HG02798 (cell line): ENCODE data around the gene GJB3.
"Not testable (repeated sequence)": the region's sequence is repeated elsewhere in the genome, so short reads cannot be mapped to it uniquely, and the experiment has no call there.

Experiments
- ATAC-seq: cut with Tn5 transposase; IDR thresholded peaks from one replicate; pipeline ENCODE4 v1.9.1; 2021; ENCODE audit warnings: mild to moderate bottlenecking; ENCODE audit not compliant: unreplicated experiment, poor library complexity

GJB3 gene

GRCh38 chr1:34759503-34760357 lies 21.3 kb upstream of the GJB3 start, which contains the start of gene GJB4:
Gene GJB4 (plus strand): TSS chr1:34759740. CDS start chr1:34761255, 1,515 bp downstream.
- ATAC-seq = no peak

- no peak for ATAC-seq
Observed at GRCh38 chr1:34761176-34761761, 19.7 kb upstream of the GJB3 start.

- ATAC-seq = no peak
Observed at GRCh38 chr1:34761776-34762307, 19.2 kb upstream of the GJB3 start.

- no peak for ATAC-seq
Observed at GRCh38 chr1:34762474-34763141, 18.4 kb upstream of the GJB3 start.

- no peak for ATAC-seq
Observed at GRCh38 chr1:34763142-34763781, 17.8 kb upstream of the GJB3 start.

- no peak for ATAC-seq
Observed at GRCh38 chr1:34768856-34769255, 12.2 kb upstream of the GJB3 start.

GRCh38 chr1:34770891-34771504 lies 10.0 kb upstream of the GJB3 start:
- ATAC-seq = no peak

GRCh38 chr1:34771573-34772371 lies 9.2 kb upstream of the GJB3 start:
- no peak for ATAC-seq

- not testable (repeated sequence) for ATAC-seq
Observed at GRCh38 chr1:34773114-34773513, 7.9 kb upstream of the GJB3 start.

GRCh38 chr1:34774957-34775356 lies 6.1 kb upstream of the GJB3 start:
- ATAC-seq = no peak

- ATAC-seq = no peak
Observed at GRCh38 chr1:34776911-34777310, 4.1 kb upstream of the GJB3 start.

GRCh38 chr1:34777519-34778321 lies 3.3 kb upstream of the GJB3 start:
- ATAC-seq = no peak

GRCh38 chr1:34778381-34778780 lies 2.6 kb upstream of the GJB3 start:
- ATAC-seq = no peak

- ATAC-seq = no peak
Observed at GRCh38 chr1:34779005-34779404, 2.0 kb upstream of the GJB3 start.

GRCh38 chr1:34779526-34779925 lies 1.5 kb upstream of the GJB3 start:
- ATAC-seq = no peak

GRCh38 chr1:34779962-34780361 lies 1.1 kb upstream of the GJB3 start:
- ATAC-seq = no peak

- no peak for ATAC-seq
Observed at GRCh38 chr1:34780528-34780927, 486 bp upstream of the GJB3 start.

- ATAC-seq = no peak
Observed at GRCh38 chr1:34781844-34782391, 904 bp downstream of the GJB3 start.
